ENCODE results near the gene ITGA2.
"Not testable (repeated sequence)": the region's sequence is repeated elsewhere in the genome, so short reads cannot be mapped to it uniquely, and the experiment has no call there.

ITGA2 gene

GRCh38 chr5:52989025-52989780, at the start of gene ITGA2:
ITGA2 (plus strand) TSS chr5:52989352; CDS start chr5:52989469, 117 bp downstream.
- no peak for DNase-seq

GRCh38 chr5:52943285-52943684, 45.9 kb upstream of the ITGA2 start:
- no peak for DNase-seq

DNA sequence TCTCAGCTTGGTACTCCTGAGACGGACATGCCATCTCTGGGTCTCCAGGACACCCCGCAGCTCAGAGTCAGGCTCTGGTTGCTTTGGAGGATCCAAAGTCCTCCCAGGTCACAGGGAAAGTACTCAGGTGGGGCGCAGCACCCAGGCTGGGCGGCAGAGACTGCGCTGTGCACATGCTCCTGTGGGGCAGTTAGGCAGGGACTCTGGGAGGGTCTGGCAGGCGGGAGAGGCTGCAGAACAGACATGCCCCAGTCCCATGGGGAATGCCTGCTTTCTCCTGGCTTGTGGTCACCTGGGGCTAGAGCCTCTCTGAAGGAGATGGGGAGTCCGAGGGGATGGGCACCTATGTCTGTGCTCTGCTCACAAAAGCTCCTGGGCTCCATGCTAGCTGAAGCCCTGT, 45.3 kb upstream of the ITGA2 start:
- no peak for DNase-seq

DNA sequence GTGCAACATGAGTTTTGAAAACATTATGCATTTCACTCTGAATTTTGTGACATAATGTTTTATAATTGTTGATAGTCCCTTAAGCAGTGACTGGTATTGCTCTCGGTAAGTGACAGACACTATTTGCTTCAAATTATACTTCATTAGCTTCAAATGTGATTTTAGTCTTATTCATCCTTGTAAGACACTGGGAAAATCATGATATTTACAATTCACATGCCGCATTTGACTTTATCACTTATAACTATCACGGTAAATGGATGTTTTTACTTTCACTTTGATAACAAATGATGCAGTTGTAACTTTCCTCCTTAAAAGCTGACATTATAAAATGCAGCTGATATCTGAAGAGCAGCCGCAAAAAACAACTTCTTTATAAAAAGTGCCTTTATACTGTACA, 44.1 kb upstream of the ITGA2 start:
- DNase-seq, result no peak

DNA sequence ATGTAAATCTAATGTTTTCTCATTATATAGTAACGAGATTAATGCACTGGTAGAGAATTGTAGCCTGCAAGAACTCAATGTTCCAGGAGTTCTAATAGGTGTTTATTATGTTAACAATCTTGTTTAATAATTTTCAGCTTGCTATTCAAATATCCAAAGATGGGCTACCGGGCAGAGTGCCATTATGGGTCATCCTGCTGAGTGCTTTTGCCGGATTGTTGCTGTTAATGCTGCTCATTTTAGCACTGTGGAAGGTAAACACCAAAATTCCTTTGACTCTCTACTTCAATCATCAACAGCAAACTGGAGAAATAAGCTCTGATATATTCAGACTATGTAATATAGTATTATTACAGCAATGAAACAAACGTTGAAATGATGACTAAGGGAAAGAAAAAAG, 41.9 kb upstream of the ITGA2 start:
- peak; percentile 15 for DNase-seq

DNA sequence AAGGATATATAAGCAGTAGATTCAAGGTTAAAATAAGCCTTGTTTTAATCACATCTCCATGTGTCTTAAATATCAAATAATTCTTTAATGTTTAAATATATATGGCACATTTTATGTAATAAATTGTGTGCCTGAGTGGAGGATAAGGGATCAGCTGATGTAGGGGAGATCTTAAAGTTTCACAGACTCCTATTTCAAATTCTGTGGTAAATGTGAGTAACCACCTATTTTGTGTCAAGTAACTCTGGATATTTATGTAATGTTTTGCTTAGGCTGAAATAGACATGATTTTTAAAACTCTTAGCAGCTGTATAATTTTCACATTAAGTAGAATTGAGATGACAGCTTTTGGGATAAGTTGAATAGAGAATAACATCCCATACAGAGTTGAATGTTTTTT, 41.3 kb upstream of the ITGA2 start:
- DNase-seq, result no peak

DNA sequence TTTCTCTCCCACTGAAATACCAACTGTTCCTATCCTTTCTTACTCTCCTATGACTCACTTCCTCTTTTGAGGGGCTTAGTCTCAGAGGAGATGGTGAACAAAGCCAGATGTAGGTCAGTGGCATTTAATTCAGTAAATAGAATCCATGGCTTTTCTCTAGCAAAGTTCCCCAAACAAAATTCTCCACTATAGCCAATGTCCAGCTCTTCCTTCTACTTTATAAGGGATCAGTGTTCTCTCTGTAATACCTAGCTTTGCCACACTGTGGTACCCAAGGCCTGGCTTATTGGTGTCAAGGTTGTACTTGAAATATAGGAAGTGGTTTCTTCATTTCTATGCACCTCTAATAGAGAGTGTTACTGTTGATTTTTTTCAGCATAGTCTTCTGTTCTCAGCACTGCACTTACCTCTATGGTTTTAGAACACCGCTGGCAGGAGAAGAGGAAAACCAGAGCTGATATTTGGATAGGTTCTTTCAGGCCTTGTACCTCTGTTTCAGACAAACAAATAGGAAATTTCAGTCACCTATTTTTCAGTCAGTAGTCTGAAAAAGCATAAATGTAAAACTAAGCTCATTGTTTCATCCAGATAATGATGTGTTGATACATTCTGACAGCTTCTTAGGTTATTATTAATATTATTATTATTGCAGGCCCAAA, 40.6 kb upstream of the ITGA2 start:
- peak; percentile 2 for DNase-seq

DNA sequence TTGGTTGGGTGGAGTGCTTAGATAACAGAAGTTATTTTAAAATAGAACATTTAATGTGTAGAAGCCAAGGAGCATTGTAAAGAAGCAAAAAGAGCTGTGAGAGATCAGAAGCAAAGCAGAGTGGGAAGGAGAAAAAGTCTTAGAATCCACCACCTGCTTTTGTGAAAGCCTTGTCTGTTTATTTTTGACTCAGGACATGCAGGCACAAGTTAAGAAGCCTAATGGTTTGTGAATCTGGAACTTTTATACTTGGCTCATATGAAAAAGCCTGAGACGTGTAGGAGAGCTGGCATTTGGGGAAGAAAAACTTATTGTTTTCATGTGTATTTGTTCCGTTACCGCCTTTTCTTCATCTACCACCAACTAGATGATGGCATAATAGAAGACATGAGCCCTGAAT, 38.5 kb upstream of the ITGA2 start:
- no peak for DNase-seq

DNA sequence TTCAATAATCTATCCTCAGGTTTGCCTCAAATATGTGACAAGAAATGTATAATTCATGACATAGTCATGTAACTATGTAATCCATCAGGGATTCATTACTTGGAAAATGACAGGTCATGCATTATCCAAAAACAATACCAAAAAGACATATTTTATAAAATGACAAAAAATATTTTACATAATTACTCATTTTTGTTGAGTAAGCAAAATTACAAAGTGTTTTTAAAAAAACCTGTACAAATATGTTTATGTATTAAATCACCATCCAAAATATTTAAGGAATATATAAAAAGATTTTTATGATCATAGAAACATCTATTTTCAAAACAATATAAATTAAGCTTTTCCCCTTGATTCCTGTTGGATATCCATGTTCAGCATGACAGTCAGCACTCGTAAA, 36.7 kb upstream of the ITGA2 start:
- no peak for DNase-seq

DNA sequence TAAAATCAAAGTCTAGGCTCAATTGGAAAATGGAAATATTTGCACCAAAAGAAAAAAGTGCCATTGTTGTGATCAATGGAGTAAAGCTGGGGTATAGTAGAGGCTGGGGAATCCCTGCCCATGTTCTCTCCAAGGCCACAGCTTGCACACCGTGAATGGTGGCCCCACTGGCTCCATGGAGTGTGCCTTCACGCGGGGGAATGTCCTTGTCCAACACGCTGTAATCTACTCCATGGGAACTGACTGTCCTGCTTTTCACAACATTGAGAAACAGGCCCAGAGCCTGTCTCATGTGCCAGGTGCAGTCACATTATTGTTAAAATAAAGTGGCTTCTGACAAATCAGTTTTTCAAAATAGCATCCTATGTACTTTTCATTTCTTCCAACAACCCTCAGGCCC, 33.1 kb upstream of the ITGA2 start:
- no peak for DNase-seq

DNA sequence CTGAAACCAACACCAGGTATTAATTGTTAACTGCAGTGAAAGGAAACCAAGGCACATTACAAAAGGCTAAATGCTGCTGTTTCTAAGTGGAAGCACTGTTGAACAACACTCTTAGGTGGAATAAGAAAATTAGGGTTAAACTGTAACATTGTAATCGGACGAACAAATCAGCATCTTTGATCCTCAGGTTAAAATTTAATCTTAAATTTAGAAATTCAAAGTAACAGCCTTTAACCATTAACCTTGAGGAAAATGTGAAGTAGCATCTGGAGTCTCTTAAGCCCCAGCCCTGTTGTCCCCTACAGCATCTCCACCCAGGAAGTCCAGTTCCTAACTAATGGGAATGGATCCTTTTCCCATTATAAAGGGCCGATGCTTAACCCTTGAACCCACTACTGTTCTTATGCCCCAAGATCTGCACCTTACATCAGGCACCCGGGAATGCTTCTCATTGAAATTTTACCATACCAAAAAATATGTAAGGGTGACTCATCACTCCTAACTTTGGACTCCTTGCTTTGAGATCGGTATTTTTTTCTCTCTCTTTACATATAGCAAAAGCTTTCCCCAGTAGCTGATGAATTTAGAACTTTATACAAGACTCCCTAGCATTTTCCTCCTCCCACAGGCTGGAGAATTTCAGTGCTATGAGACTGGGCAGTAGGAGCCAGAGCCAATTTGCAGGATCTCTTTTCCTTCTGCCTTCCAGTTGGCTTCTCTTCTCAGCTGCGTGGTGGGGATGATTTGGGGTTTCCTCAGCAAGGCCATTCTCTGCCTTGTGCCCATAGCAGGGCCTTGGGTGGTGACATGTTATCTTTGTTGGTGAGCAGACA, 32.0 kb upstream of the ITGA2 start:
- no peak for DNase-seq

- peak; percentile 77 for DNase-seq
Measured at GRCh38 chr5:52961274-52961681, 27.9 kb upstream of the ITGA2 start.

GRCh38 chr5:52963636-52964035, 25.5 kb upstream of the ITGA2 start:
- DNase-seq, result no peak

- no peak for DNase-seq
Measured at GRCh38 chr5:52964138-52964537, 25.0 kb upstream of the ITGA2 start.

GRCh38 chr5:52976157-52976556, 13.0 kb upstream of the ITGA2 start:
- not testable (repeated sequence) for DNase-seq

DNA sequence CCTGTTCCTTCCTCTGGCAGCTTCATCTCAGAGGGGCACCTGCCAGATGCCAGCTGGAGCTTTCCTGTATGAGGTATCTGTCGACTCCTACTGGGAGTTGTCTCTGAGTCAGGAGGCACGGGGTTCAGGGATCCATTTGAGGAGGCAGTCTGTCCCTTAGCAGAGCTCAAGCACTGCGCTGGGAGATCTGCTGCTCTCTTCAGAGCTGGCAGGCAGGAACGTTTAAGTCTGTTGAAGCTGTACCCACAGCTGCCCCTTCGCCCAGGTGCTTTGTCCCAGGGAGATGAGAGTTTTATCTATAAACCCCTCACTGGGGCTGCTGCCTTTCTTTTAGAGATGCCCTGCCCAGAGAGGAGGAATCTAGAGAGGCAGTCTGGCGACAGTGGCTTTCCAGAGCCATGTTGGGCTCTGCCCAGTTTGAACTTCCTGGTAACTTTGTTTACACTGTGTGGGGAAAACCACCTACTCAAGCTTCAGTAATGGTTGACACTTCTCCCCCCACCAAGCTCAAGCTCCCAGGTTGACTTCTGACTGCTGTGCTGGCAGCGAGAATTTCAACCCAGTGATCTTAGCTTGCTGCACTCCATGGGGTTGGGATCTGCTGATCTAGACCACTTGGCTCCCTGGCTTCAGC, 11.8 kb upstream of the ITGA2 start:
- no peak for DNase-seq

- no peak for DNase-seq
Measured at GRCh38 chr5:52981507-52981906, 7.6 kb upstream of the ITGA2 start.

- DNase-seq, result no peak
Measured at GRCh38 chr5:52983731-52984636, 5.2 kb upstream of the ITGA2 start.

DNA sequence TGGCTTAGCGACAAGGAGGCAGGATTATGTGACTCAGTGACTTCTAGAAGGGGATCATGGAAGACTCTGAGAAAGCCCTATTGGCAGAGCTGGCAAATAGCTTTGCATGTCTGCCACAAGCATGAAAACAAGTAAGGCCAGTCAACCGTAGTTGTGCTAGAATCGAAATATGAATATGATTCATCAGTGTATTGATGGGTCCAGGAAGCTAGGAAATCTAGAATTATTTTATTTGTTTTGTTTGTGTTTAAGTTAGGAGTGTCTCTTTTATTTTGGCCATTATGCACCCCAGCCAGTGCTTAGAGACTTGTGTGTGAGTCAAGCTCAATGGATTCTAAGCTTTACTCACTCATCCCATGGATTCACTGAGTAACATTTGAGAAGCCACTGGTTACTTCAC, 3.8 kb upstream of the ITGA2 start:
- no peak for DNase-seq

- no peak for DNase-seq
Measured at GRCh38 chr5:52987711-52988331, 1.3 kb upstream of the ITGA2 start.

- DNase-seq, result no peak
Measured at GRCh38 chr5:52988335-52989024, 672 bp upstream of the ITGA2 start.
